ENCODE data around the gene SEMA3C.

DNA sequence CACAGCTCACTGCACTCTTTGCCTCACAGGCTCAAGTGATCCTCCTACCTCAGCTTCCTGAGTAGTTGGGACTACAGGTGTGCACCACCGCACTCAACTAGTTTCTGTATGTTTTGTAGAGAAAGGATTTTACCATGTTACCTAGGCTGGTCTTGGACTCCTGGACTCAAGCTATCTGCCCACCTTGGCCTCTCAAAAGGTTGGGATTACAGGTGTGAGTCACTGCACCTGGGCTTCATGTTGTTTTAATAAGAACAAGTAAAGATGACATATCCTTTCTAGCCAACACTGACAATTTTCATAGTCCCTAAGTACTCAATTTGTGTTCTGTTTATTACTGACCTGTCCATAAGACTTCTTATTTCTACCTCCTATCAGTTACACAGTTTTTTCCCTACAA, 16.8 kb downstream of the SEMA3C start:
- TF ChIP-seq POLR2A (IDR thresholded peaks at IDR 0.05; ENCODE audit: low read length) (no peak), GATA1 (IDR thresholded peaks at IDR 0.05; ENCODE audit: low read depth, low read length) (no peak)
